Pulmonary artery endothelial cell (primary cell): ENCODE results near the gene NIPAL1. TPM values are rescaled to one million over a fixed set of nuclear protein-coding genes. Genes with fewer than 3 reads are reported as not detected.

ENCODE experiments used
- DNase-seq: peaks from one replicate; pipeline ENCODE4 v3.0.0-alpha.2; 2011; ENCODE audit warnings: low read depth, low spot score
- total RNA-seq: library from RNA; depleted of rRNA; stranded (reverse); fragments of >200 nt; gene quantifications from 2 replicates; pipeline ENCODE4 v1.2.3, GENCODE V29; 2014

Gene NIPAL1
- total RNA-seq, 1 donor from 2014 or later: 1.6 TPM

DNA sequence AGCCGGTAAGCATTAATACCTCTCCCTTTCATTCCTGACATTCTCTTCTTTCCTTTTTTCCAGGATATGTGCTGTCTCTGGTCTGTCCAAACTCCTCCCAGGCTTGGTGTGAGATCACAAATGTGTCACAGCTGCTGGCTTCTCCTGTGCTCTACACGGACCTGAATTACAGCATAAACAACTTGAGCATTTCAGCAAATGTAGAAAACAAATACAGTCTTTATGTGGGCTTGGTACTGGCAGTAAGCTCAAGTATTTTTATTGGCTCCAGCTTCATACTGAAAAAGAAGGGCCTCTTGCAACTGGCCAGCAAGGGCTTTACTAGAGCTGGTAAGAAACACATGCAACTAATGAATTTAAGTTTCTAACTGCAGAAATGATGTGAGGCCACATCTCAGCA lies 8.4 kb downstream of the NIPAL1 start:
- DNase-seq: no peak

- DNase-seq: no peak
These were observed 11.1 kb downstream of the NIPAL1 start for GRCh38 chr4:48027653-48028052.

DNA sequence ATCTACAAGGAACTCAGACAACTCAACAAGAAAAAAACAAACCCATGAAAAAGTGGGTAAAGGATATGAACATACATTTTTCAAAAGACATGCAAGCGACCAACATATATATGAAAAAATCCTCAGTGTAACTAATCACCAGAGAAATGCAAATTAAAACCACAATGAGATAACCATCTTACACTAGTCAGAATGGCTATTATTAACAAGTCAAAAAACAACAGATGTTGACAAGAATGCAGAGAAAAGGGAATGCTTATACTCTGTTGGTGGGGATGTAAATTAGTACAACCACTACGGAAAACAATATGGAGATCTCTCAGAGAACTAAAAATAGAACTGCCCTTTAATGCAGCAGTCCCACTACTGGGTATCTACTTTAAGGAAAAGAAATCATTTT lies 12.1 kb downstream of the NIPAL1 start:
- no peak for DNase-seq

GRCh38 chr4:48030470-48030869 lies 13.9 kb downstream of the NIPAL1 start:
- DNase-seq: no peak

- DNase-seq: no peak
These were observed 15.4 kb downstream of the NIPAL1 start for GRCh38 chr4:48031802-48032525.

GRCh38 chr4:48032721-48033120 lies 16.1 kb downstream of the NIPAL1 start:
- no peak for DNase-seq

DNA sequence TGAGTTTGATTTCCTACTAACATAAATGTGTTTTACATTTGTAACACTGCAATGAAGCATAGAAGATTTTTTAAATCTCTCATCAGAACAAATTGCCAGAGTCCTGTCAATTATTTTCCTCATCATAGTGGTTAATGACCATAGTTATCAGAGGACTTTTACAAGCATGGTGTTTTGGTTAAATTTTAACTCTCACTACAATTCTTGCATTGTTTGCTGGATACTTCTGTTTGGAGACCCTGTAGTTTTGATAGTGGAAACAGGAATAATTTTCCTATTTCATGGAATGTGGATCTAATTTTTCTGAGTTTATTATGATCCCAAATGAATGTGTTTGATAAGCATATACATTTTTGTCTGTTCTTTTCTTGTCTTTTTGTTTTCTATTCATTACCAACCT lies 16.8 kb downstream of the NIPAL1 start:
- DNase-seq: no peak

GRCh38 chr4:48033825-48034413 lies 17.3 kb downstream of the NIPAL1 start:
- DNase-seq: no peak

GRCh38 chr4:48035952-48036351 lies 19.4 kb downstream of the NIPAL1 start:
- no peak for DNase-seq

GRCh38 chr4:48037117-48037462 lies 20.5 kb downstream of the NIPAL1 start:
- DNase-seq: no peak

GRCh38 chr4:48038666-48039065 lies 22.1 kb downstream of the NIPAL1 start:
- no peak for DNase-seq

DNA sequence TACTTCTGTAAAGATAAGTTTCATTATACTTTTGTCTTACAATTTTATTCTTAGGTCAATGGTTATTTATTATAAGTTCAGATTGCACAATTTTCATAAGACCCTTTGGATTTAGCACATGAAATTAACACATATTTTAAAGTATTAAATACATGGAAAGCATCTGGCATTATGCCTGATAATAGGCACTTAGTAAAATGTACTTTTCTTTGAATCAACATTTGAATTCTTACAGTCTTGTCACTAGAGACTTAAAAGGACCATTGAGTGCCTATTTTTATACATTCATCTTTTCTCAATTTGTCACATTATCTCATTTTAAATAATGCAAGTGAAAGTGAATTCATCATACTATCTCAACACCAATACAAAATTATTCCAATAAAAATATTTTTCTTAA lies 23.0 kb downstream of the NIPAL1 start:
- no peak for DNase-seq

GRCh38 chr4:48041535-48042137 lies 25.1 kb downstream of the NIPAL1 start:
- DNase-seq: no peak

- DNase-seq: no peak
These were observed 26.4 kb downstream of the NIPAL1 start for GRCh38 chr4:48042979-48043461.

GRCh38 chr4:48043504-48043903 lies 26.9 kb downstream of the NIPAL1 start:
- DNase-seq: no peak

DNA sequence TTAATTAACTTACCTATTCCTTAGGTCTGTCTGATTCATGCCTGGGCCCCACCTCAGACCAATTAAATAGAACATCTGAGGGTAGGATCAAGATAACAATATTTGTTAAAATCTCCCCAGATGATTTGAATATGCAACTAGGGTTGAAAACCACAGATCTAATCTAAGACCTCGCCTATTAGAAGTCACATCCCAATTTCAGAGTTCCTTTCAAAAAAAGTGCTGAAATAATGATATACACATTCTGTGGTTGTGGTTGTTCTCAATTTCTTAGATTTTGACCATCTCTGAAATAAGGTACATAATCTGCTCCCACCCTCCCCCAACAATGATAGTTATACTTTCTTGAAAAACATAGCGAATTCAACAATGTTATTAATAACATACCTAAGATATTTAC lies 27.7 kb downstream of the NIPAL1 start:
- no peak for DNase-seq

DNA sequence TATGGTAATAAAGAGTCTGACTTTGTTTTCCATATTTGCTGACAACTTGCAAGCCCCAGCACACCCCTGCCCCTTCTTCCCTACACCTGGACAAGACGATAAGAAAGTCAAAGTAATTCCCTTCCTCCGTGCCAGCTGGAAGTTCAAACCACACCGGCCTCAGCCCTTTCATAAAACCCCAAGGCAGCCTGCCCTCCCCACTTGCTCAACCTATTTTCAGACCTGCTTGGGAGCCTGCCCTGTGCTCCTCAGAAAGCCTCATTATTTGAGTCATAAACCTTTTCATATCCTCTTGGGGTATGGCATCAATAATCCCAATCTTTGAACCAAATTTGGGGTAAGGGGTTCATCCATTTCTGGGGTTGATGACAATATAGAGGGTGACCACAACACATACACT lies 29.5 kb downstream of the NIPAL1 start:
- no peak for DNase-seq

GRCh38 chr4:48047421-48047844 lies 30.9 kb downstream of the NIPAL1 start:
- DNase-seq: no peak

DNA sequence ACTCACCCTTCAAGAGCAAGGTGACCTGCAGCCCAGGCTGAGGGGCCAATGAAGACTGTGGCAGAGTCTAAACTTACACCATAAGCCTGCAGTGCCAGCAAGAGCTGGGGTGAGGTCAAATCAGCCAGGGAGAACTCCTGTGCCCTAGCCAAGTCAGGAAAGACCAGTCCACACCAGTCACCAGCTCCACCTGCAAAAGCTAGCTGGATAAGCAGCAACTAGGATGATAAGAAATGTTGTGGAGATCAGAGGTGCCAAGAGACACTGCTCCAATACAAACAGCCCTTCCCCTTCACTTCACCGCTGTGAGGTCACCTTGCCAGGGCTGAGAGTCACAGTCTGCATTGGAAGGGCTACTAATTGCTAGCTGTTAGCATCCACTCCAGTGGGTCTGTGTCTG lies 31.3 kb downstream of the NIPAL1 start:
- DNase-seq: no peak

DNA sequence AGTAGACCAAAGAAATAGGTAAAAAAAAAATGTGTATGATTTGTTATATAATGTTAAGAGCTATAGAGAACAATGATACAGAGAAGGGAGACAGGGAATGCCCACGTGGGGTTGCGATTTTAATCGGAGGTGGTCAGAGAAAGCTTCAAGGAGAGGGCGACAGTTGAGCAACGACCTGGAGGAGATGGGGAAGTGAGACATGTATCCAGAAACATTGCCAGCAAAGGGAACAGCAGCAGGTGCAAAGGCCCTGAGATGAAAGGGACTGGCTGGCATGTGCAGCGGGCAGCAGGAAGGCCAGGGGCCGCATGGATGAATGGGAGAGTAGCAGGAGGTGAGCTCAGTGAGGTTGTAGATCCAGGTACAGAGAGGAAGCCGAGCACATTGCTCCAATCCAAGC lies 32.9 kb downstream of the NIPAL1 start:
- DNase-seq: no peak

GRCh38 chr4:48051078-48051477 lies 34.5 kb downstream of the NIPAL1 start:
- no peak for DNase-seq

GRCh38 chr4:48058617-48059530 lies 42.3 kb downstream of the NIPAL1 start:
- no peak for DNase-seq
